HEK293T (cell line): ENCODE results near the gene MTA2.

Experiments used
- CTCF ChIA-PET: fragments of 350-600 bp; formaldehyde crosslinking; extraction: SDS; loops from one replicate; lab custom pipeline; 2021; ENCODE audit warnings: antibody characterized with exemption, inconsistent platforms; lab: Yijun Ruan, JAX
- POLR2A ChIA-PET: fragments of 350-600 bp; formaldehyde crosslinking; extraction: SDS; loops from one replicate; lab custom pipeline; 2020; ENCODE audit warnings: antibody characterized with exemption, inconsistent platforms; lab: Yijun Ruan, JAX
- DNase-seq: peaks from one replicate; pipeline ENCODE4 v3.0.0; 2012; ENCODE audit warnings: mixed read lengths; ENCODE audit errors: extremely low spot score
- ARNT ChIP-seq: fragments of 450-650 bp; IDR thresholded peaks from 2 replicates; pipeline ENCODE4 v1.6.1; 2017; ENCODE audit warnings: mild to moderate bottlenecking
- BHLHE40 ChIP-seq: fragments of 450-650 bp; IDR thresholded peaks from 2 replicates; pipeline ENCODE4 v1.6.1; 2016; ENCODE audit warnings: mild to moderate bottlenecking, moderate library complexity, borderline replicate concordance
- CTBP1 ChIP-seq: fragments of 450-650 bp; IDR thresholded peaks from 2 replicates; pipeline ENCODE4 v1.6.1; 2016; ENCODE audit warnings: borderline replicate concordance
- ELF4 ChIP-seq: fragments of 450-650 bp; IDR thresholded peaks from 2 replicates; pipeline ENCODE4 v1.6.1; 2017; ENCODE audit warnings: antibody characterized with exemption
- FOXA1 ChIP-seq: fragments of 450-650 bp; IDR thresholded peaks from 2 replicates; pipeline ENCODE4 v1.6.1; 2016; ENCODE audit warnings: mild to moderate bottlenecking
- FOXK2 ChIP-seq: fragments of 450-650 bp; IDR thresholded peaks from 2 replicates; pipeline ENCODE4 v1.6.1; 2016; ENCODE audit warnings: mild to moderate bottlenecking
- FOXM1 ChIP-seq: fragments of 450-650 bp; IDR thresholded peaks from 2 replicates; pipeline ENCODE4 v1.6.1; 2017; ENCODE audit warnings: mild to moderate bottlenecking, borderline replicate concordance
- HDGF ChIP-seq: fragments of 450-650 bp; IDR thresholded peaks from 2 replicates; pipeline ENCODE4 v1.6.1; 2017; ENCODE audit warnings: antibody characterized with exemption, borderline replicate concordance
- L3MBTL2 ChIP-seq: fragments of 450-650 bp; conservative IDR thresholded peaks from 2 replicates; pipeline ENCODE4 v1.6.1; 2016; ENCODE audit warnings: mild to moderate bottlenecking
- LEF1 ChIP-seq: fragments of 450-650 bp; IDR thresholded peaks from 2 replicates; pipeline ENCODE4 v1.6.1; 2017; ENCODE audit warnings: mild to moderate bottlenecking, borderline replicate concordance
- NFRKB ChIP-seq: fragments of 450-650 bp; IDR thresholded peaks from 2 replicates; pipeline ENCODE4 v1.6.1; 2016; ENCODE audit warnings: mild to moderate bottlenecking, moderate library complexity
- SP1 ChIP-seq: fragments of 450-650 bp; IDR thresholded peaks from 2 replicates; pipeline ENCODE4 v1.6.1; 2017
- SUZ12 ChIP-seq: fragments of 450-650 bp; IDR thresholded peaks from 2 replicates; pipeline ENCODE4 v1.6.1; 2016; ENCODE audit warnings: mild to moderate bottlenecking
- TARDBP ChIP-seq: fragments of 450-650 bp; IDR thresholded peaks from 2 replicates; pipeline ENCODE4 v1.6.1; 2016
- ZNF384 ChIP-seq: fragments of 450-650 bp; IDR thresholded peaks from 2 replicates; pipeline ENCODE4 v1.6.1; 2016
- TF ChIP-seq, protein P1 (sequence below): fragments of 450-650 bp; IDR thresholded peaks from 2 replicates; pipeline ENCODE4 v1.6.1; 2016

The MTA2 gene

DNA sequence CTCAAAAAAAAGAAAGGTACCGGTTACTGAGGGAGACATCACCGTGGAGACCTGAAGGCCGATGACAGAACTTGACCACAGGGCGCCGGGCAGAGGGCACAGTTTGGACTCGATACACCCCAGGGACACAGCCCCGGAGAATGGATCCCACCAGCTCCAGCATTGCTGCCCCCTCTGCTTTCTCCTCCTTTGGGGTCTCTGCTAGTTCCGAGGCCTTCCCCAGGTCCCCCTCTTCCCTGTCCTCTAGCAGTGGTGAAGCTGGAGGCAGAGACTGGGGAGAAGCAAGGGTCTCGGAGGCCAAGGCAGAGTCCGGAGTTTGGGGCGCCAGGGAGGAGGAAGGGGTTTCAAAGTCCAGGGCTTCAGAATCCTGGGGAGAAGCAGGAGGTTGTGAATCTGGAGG, 23.1 kb downstream of the MTA2 start:
- ChIA-PET CTCF (interaction anchor here (0.7 kb wide), 1 partner anchor 1778 kb away, joined by 5 read pairs; no protein-coding TSS in a partner anchor), POLR2A (interaction anchor here (1.2 to 10.8 kb wide), 2 partner anchors 15 to 93 kb away, joined by 4 to 168 read pairs; partner anchors contain the start of genes TUT1 and UQCC3)
- DNase-seq, result no peak
- no peak for TF ChIP-seq FOXA1
- TF ChIP-seq ELF4, result no peak
- TF ChIP-seq FOXM1, result no peak
- TF ChIP-seq LEF1, result no peak
- no peak for TF ChIP-seq ARNT
- no peak for TF ChIP-seq HDGF
- TF ChIP-seq CTBP1, result no peak
- TF ChIP-seq BHLHE40, result no peak
- TF ChIP-seq TARDBP, result no peak
- TF ChIP-seq, protein P1, sequence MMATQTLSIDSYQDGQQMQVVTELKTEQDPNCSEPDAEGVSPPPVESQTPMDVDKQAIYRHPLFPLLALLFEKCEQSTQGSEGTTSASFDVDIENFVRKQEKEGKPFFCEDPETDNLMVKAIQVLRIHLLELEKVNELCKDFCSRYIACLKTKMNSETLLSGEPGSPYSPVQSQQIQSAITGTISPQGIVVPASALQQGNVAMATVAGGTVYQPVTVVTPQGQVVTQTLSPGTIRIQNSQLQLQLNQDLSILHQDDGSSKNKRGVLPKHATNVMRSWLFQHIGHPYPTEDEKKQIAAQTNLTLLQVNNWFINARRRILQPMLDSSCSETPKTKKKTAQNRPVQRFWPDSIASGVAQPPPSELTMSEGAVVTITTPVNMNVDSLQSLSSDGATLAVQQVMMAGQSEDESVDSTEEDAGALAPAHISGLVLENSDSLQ, result no peak
- TF ChIP-seq SP1, result no peak
- TF ChIP-seq FOXK2, result no peak
- TF ChIP-seq ZNF384, result no peak
- TF ChIP-seq SUZ12, result no peak
- TF ChIP-seq L3MBTL2, result no peak

DNA sequence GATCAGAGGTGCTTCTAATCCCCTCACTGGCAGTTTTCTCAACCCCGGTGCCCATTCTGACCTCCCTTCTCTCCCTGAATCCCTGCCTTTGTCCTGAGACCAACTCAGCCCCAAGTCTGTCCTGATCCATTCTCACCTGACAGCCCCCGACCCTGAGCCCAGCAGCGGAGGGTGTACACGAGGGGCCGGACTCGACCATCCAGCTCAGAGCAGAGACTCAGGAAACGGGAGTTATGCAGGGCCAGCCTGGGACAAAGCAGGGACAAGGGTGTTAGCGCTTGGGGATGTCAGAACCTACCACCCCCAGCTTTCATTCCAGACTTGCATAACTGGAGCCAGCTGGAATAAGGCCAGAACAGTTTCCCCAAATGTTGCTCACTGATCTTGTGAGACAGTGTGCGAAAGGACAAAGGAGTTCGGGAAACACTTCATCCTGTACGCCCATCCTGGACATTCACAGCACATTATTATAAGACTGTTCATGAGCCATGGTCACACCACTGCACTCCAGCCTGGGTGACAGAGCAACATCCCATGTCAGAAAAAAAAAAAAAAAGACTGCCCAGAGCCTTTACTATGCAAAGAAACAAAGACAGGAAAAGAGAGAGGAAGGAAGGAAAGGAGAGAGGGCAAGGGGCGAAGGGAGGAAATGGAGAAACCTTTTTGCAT, 24.5 kb downstream of the MTA2 start:
- ChIA-PET POLR2A (interaction anchor here (1.1 to 10.8 kb wide), 2 partner anchors 16 to 94 kb away, joined by 3 to 168 read pairs; partner anchors contain the start of genes TUT1 and UQCC3), CTCF (no interaction called here)
- TF ChIP-seq L3MBTL2 (no peak), HDGF (no peak), FOXM1 (no peak), NFRKB (no peak), FOXK2 (no peak), FOXA1 (no peak), ZNF384 (no peak), CTBP1 (no peak), SP1 (no peak), ARNT (no peak), TARDBP (no peak), SUZ12 (no peak), BHLHE40 (no peak), ELF4 (no peak), LEF1 (no peak)
- TF ChIP-seq, protein P1, result no peak
- no peak for DNase-seq

DNA sequence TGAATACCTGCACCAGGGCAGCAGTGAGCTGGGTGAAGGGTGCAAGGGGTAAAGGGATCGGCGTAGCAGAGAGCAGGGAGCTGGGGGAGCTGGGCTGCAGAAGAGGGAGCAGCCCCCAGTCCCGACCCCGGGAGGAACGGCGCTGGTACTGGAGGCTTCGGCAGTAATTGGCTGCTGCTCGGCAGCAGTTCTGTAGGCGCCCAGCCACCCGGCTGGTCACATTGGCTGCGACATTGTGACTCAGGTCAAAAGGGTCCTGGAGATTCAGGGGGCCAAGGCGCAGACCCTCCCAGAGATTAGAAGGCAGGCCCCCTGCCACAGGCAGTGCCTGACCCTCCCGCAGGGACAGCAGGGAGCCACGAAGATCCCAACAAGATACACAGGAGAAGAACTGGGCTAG, 25.8 kb downstream of the MTA2 start:
- no peak for DNase-seq
- TF ChIP-seq HDGF (no peak), NFRKB (no peak), LEF1 (no peak), FOXA1 (no peak), TARDBP (no peak), ZNF384 (no peak), BHLHE40 (no peak), L3MBTL2 (no peak), CTBP1 (no peak), ELF4 (no peak), FOXM1 (no peak)
- ChIA-PET CTCF (no interaction called here), POLR2A (interaction anchor here (1.7 to 10.8 kb wide), 3 partner anchors 10 to 17 kb away, joined by 4 to 168 read pairs (median 18); partner anchors contain the start of gene TUT1)

DNA sequence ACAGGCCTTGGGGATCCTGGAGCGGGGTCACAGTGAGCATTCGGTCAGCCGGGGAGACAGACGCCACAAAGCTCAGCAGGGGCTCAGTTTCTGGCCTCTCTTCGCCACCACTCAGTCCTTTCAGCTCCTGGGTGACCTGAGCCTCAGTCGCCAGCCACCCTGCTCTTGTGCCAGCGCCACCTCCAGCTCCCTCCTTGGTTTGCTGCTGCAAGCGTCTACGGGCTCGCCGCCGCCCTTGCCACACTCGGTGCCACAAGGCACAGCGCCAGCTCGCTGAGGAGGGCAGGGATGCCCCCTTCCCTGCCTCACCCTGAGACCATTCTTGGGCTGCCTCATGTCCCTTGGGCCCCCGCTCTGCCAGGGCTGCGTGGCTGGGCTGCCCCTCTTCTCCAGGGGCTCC, 26.5 kb downstream of the MTA2 start:
- no peak for DNase-seq
- TF ChIP-seq L3MBTL2 (no peak), FOXK2 (no peak), ARNT (no peak), FOXA1 (no peak), CTBP1 (no peak), SP1 (no peak), NFRKB (no peak), BHLHE40 (no peak), ELF4 (no peak), HDGF (no peak), FOXM1 (no peak), ZNF384 (no peak), LEF1 (no peak), SUZ12 (no peak), TARDBP (no peak)
- TF ChIP-seq, protein P1, result no peak
- POLR2A ChIA-PET, result interaction anchor here (1.7 to 10.8 kb wide), 6 partner anchors 10 to 156 kb away, joined by 4 to 168 read pairs (median 18); partner anchors contain the start of genes MTA2, SCGB1A1 and TUT1
- CTCF ChIA-PET, result interaction anchor here (0.7 to 1.0 kb wide), 3 partner anchors 17 to 150 kb away, joined by 3 to 4 read pairs (median 3); partner anchors contain the start of gene TUT1

DNA sequence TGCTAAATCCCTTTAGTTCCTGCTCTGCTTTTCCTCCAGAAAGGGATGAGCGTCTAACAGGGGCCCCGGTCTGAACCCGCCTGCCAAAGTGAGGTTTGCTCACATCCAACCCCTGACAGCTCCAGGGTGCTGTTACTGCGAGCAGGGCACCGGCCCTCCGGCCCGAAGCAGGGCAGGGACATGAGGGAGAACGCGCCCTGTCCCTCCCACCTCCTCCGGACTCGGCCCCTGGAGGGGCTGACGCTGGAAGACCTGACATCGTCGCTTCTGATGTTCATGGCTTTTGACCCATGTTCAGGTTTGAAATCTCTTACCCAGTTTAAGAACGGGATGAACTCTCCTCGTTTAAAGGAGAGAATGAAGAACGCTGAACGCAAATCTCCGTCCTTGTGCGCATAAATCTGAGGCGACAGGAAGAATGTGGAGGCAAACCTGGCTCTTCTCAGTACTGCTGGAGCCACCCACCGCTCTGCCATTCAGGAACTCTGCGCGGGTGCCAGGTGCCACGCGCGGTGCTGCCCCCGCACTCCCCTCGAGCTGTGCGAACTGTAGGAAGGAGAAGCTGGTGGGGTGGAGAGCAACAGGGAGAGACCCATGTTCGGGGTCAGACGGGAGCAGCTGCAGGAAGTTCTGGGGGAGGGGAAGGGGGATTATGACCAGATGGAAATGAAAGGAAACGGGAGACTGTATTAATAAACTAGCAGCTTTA, 27.1 kb downstream of the MTA2 start:
- TF ChIP-seq ZNF384 (no peak), SP1 (no peak), FOXK2 (no peak), LEF1 (no peak), ARNT (no peak), SUZ12 (no peak), HDGF (no peak), TARDBP (no peak), CTBP1 (no peak), L3MBTL2 (no peak), NFRKB (no peak), FOXA1 (no peak)
- TF ChIP-seq, protein P1, result no peak
- ChIA-PET POLR2A (interaction anchor here (0.6 to 10.8 kb wide), 39 partner anchors 8 to 777 kb away, joined by 3 to 168 read pairs (median 4); partner anchors contain the start of genes AHNAK, B3GAT3, C11orf98 and CSKMT), CTCF (interaction anchor here (0.7 to 1.0 kb wide), 4 partner anchors 14 to 150 kb away, joined by 3 to 7 read pairs (median 4); partner anchors contain the start of gene TUT1)
- DNase-seq, result no peak
